ENCODE measurements around the gene RNF212.

- TF ChIP-seq CTCF (IDR thresholded peaks at IDR 0.05), result no peak
- TF ChIP-seq POLR2AphosphoS5 (IDR thresholded peaks at IDR 0.05), result no peak
- TF ChIP-seq POLR2A (IDR thresholded peaks at IDR 0.05), result no peak
Measured at GRCh38 chr4:1091561-1091995, 21.8 kb downstream of the RNF212 start.
